Measurements from ENCODE around the gene CDK5R2.

Gene CDK5R2

DNA sequence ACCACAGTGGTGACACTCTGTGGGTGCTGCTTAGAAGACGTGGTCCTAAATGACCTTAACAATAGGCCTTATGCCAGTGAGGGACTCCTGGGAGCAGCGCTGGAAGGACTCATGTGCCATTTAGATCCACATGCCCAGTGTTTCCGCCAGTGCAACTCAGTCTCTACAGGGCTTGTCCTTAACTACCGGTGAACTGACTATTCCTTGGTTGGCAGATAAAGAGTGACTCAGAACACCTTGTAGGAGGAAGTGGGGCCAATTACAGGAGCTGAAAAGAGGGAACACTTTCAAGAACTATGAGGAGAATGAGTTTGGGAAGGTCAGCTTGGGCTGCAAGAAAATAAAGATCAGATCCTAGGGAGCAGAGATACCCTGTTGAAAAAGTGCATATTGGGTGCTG, 1.8 kb upstream of the CDK5R2 start:
- Mint-ChIP-seq H3K27ac (no peak overlapping the region), H3K27me3 (ENCODE audit: low read depth) (peaks cover 78% of the 10 kb centered on the region), H3K4me3 (no peak overlapping the region), H3K4me1 (ENCODE audit: low read depth) (peaks cover 6% of the 10 kb centered on the region), H3K36me3 (ENCODE audit: low read depth) (peaks cover 3% of the 10 kb centered on the region), H3K9me3 (no peaks in the 10 kb centered on the region)

GRCh38 chr2:218958276-218958675, 1.2 kb upstream of the CDK5R2 start:
- Mint-ChIP-seq H3K27me3 (ENCODE audit: low read depth) (peaks cover 80% of the 10 kb centered on the region), H3K36me3 (ENCODE audit: low read depth) (peaks cover 3% of the 10 kb centered on the region), H3K9me3 (no peaks in the 10 kb centered on the region), H3K4me1 (ENCODE audit: low read depth) (peaks cover 6% of the 10 kb centered on the region), H3K4me3 (no peak overlapping the region), H3K27ac (no peak overlapping the region)

- H3K4me3 Mint-ChIP-seq = no peak overlapping the region
- H3K27me3 Mint-ChIP-seq (ENCODE audit: low read depth) = peaks cover 85% of the 10 kb centered on the region
- peaks cover 6% of the 10 kb centered on the region for H3K4me1 Mint-ChIP-seq (ENCODE audit: low read depth)
- H3K36me3 Mint-ChIP-seq (ENCODE audit: low read depth) = peaks cover 3% of the 10 kb centered on the region
- no peaks in the 10 kb centered on the region for H3K9me3 Mint-ChIP-seq
- H3K27ac Mint-ChIP-seq = no peak overlapping the region
Measured at GRCh38 chr2:218959761-218960308, 369 bp downstream of the CDK5R2 start.

- Mint-ChIP-seq H3K27me3 (ENCODE audit: low read depth) (peaks cover 82% of the 10 kb centered on the region), H3K36me3 (ENCODE audit: low read depth) (peaks cover 3% of the 10 kb centered on the region), H3K27ac (no peak overlapping the region), H3K4me3 (no peak overlapping the region), H3K4me1 (ENCODE audit: low read depth) (peaks cover 6% of the 10 kb centered on the region), H3K9me3 (no peaks in the 10 kb centered on the region)
Measured at GRCh38 chr2:218960309-218961165, 1.1 kb downstream of the CDK5R2 start.

GRCh38 chr2:218961229-218961628, 1.8 kb downstream of the CDK5R2 start:
- Mint-ChIP-seq H3K4me1 (ENCODE audit: low read depth) (peaks cover 6% of the 10 kb centered on the region), H3K9me3 (no peaks in the 10 kb centered on the region), H3K27ac (peak overlapping the region; percentile 79), H3K4me3 (no peak overlapping the region), H3K27me3 (ENCODE audit: low read depth) (peaks cover 78% of the 10 kb centered on the region), H3K36me3 (ENCODE audit: low read depth) (peaks cover 3% of the 10 kb centered on the region)

- H3K9me3 Mint-ChIP-seq = no peaks in the 10 kb centered on the region
- H3K27me3 Mint-ChIP-seq (ENCODE audit: low read depth) = peaks cover 71% of the 10 kb centered on the region
- no peak overlapping the region for H3K4me3 Mint-ChIP-seq
- H3K36me3 Mint-ChIP-seq (ENCODE audit: low read depth) = peaks cover 3% of the 10 kb centered on the region
- peaks cover 6% of the 10 kb centered on the region for H3K4me1 Mint-ChIP-seq (ENCODE audit: low read depth)
- no peak overlapping the region for H3K27ac Mint-ChIP-seq
Measured at GRCh38 chr2:218961651-218962570, 2.4 kb downstream of the CDK5R2 start.

- H3K9me3 Mint-ChIP-seq = no peaks in the 10 kb centered on the region
- no peak overlapping the region for H3K27ac Mint-ChIP-seq
- peaks cover 3% of the 10 kb centered on the region for H3K36me3 Mint-ChIP-seq (ENCODE audit: low read depth)
- H3K27me3 Mint-ChIP-seq (ENCODE audit: low read depth) = peaks cover 64% of the 10 kb centered on the region
- H3K4me3 Mint-ChIP-seq = no peak overlapping the region
- peaks cover 6% of the 10 kb centered on the region for H3K4me1 Mint-ChIP-seq (ENCODE audit: low read depth)
Measured at GRCh38 chr2:218962859-218963492, 3.5 kb downstream of the CDK5R2 start.

DNA sequence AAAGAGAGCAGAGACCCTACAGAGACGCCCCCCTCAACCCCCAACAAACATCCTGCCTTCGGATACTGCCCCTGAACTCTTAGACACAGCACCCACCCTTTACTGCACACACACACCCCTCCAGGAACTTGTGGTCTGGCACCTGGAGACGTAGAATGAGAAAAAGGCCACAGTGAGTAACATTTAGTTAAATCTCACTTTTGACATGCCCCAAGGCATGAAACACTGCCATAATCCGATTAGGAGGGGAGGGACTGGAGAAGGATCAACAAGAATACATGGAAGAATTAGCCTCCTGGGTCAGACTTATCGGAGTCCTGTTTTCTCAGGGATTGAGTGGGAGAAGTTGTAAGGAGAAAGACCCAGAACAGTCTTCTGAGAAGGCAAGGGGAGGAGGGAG, 4.1 kb downstream of the CDK5R2 start:
- Mint-ChIP-seq H3K4me3 (no peak overlapping the region), H3K9me3 (no peaks in the 10 kb centered on the region), H3K27ac (no peak overlapping the region), H3K36me3 (ENCODE audit: low read depth) (peaks cover 3% of the 10 kb centered on the region), H3K27me3 (ENCODE audit: low read depth) (peaks cover 62% of the 10 kb centered on the region), H3K4me1 (ENCODE audit: low read depth) (peaks cover 6% of the 10 kb centered on the region)

DNA sequence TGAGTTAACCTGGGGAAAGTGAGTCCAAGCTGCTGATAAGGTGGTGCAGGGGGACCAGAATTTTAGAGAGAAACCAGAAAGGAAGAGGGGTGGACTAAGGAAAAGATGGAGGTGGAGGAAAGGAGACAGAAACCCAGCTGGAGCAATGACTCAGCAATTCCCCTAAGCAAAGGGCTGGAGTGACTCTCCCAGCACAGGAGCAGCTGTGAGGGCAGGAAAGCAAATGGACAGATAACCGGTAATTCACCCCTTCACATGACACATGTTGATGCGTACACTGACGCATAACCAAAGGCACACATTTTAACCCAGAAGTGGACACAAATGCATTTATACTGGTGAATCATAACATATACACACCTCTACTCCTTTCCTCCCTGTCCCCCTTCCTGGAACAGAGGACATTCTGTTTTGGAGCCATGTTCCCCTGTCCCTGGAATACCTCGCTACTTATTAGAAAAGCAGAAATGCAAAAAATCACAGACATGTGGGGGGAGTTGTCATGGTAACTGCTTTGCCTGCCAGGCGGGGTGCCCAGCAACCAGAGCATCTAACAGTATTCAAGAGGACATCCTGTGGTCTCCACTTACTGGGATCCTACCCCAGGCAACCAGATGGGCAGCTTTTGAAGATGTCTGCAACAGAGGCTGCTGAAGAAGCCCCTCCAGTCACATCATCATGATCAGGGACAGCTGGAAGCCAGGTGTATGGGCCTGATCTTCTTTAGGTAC, 4.7 kb downstream of the CDK5R2 start:
- no peak overlapping the region for H3K4me3 Mint-ChIP-seq
- H3K27ac Mint-ChIP-seq = no peak overlapping the region
- no peaks in the 10 kb centered on the region for H3K9me3 Mint-ChIP-seq
- H3K4me1 Mint-ChIP-seq (ENCODE audit: low read depth) = peaks cover 4% of the 10 kb centered on the region
- peaks cover 3% of the 10 kb centered on the region for H3K36me3 Mint-ChIP-seq (ENCODE audit: low read depth)
- peaks cover 60% of the 10 kb centered on the region for H3K27me3 Mint-ChIP-seq (ENCODE audit: low read depth)

- no peak overlapping the region for H3K27ac Mint-ChIP-seq
- H3K9me3 Mint-ChIP-seq = no peaks in the 10 kb centered on the region
- H3K27me3 Mint-ChIP-seq (ENCODE audit: low read depth) = peaks cover 57% of the 10 kb centered on the region
- H3K36me3 Mint-ChIP-seq (ENCODE audit: low read depth) = no peaks in the 10 kb centered on the region
- no peak overlapping the region for H3K4me3 Mint-ChIP-seq
- no peaks in the 10 kb centered on the region for H3K4me1 Mint-ChIP-seq (ENCODE audit: low read depth)
Measured at GRCh38 chr2:218970894-218971293, 11.4 kb downstream of the CDK5R2 start.

DNA sequence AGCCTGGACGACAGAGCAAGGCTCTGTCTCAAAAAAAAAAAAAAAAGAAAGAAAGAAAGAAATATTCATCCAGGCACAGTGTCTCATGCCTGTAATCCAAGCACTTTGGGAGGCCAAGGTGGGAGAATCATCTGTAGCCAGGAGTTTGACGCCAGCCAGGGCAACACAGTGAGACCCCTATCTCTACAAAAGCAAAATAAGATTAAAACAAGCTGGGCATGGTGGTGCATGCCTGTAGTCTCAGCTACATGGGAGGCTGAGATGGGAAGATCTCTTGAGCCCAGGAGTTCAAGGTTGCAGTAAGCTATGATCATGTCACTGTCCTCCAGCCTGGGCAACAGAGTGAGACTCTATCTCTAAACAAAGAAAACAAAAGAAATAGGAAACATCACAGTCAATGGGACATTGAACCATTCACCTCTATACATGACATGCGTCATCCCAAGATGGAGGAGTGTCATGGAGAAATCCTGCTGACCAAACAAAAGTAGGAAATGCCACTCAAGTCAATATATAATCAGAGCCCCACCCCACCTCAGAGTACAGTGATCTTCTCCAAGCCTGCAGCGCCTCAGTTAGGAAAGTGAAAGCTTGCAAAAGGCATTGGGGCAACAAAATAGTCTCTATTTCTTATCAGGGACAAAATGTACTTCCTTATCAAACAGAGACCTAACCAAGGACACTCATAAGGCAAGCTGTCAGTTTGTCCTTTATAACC, 15.8 kb downstream of the CDK5R2 start:
- no peak overlapping the region for H3K27ac Mint-ChIP-seq
- no peak overlapping the region for H3K4me3 Mint-ChIP-seq
- peaks cover 74% of the 10 kb centered on the region for H3K27me3 Mint-ChIP-seq (ENCODE audit: low read depth)
- no peaks in the 10 kb centered on the region for H3K9me3 Mint-ChIP-seq
- H3K36me3 Mint-ChIP-seq (ENCODE audit: low read depth) = peaks cover 1% of the 10 kb centered on the region
- peaks cover 2% of the 10 kb centered on the region for H3K4me1 Mint-ChIP-seq (ENCODE audit: low read depth)

- H3K4me1 Mint-ChIP-seq (ENCODE audit: low read depth) = peaks cover 9% of the 10 kb centered on the region
Measured at GRCh38 chr2:218979846-218980734, 20.6 kb downstream of the CDK5R2 start.

More at GRCh38 chr2:218979846-218980734, 20.6 kb downstream of the CDK5R2 start:
- Mint-ChIP-seq H3K4me3 (no peak overlapping the region), H3K36me3 (ENCODE audit: low read depth) (peaks cover 3% of the 10 kb centered on the region), H3K9me3 (no peaks in the 10 kb centered on the region), H3K27ac (peak overlapping the region; percentile 49), H3K27me3 (ENCODE audit: low read depth) (peaks cover 76% of the 10 kb centered on the region)

Measured in T-helper 1 cell treated with Interleukin-12 subunit alpha and Interleukin-12 subunit beta and Interleukin-4 antibody, amounts not matched to agents 30 μg/mL and 1 μg/mL, for 36 hours (primary cell).